ENCODE results near the gene FIBP. TPM values are rescaled to one million over a fixed set of nuclear protein-coding genes. Genes with fewer than 3 reads are reported as not detected.

The FIBP gene
- polyA plus RNA-seq, 1 donor from 2014 or later, result 248 TPM

DNA sequence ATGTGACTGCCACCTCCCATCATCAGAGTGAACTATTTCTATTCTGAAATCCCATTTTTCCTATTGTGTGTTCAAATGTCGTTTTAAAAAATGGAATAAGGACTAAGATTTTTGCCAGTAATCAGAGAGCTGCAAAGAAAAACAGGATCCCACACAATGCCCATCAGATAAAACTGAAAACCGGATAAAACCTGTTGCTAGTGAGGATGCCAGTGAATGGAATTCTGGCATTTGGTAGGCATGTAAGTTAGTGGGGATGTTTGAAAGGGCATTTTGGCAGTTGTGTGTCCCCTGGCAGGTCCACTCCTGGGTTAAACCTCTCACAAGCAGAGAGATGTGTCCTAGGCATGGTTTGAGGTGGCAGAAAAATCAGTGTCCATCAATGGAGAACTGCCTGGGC is 37.1 kb upstream of the FIBP start (continued):
- TF ChIP-seq, protein P1, sequence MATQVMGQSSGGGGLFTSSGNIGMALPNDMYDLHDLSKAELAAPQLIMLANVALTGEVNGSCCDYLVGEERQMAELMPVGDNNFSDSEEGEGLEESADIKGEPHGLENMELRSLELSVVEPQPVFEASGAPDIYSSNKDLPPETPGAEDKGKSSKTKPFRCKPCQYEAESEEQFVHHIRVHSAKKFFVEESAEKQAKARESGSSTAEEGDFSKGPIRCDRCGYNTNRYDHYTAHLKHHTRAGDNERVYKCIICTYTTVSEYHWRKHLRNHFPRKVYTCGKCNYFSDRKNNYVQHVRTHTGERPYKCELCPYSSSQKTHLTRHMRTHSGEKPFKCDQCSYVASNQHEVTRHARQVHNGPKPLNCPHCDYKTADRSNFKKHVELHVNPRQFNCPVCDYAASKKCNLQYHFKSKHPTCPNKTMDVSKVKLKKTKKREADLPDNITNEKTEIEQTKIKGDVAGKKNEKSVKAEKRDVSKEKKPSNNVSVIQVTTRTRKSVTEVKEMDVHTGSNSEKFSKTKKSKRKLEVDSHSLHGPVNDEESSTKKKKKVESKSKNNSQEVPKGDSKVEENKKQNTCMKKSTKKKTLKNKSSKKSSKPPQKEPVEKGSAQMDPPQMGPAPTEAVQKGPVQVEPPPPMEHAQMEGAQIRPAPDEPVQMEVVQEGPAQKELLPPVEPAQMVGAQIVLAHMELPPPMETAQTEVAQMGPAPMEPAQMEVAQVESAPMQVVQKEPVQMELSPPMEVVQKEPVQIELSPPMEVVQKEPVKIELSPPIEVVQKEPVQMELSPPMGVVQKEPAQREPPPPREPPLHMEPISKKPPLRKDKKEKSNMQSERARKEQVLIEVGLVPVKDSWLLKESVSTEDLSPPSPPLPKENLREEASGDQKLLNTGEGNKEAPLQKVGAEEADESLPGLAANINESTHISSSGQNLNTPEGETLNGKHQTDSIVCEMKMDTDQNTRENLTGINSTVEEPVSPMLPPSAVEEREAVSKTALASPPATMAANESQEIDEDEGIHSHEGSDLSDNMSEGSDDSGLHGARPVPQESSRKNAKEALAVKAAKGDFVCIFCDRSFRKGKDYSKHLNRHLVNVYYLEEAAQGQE (IDR thresholded peaks at IDR 0.05; ENCODE audit: borderline replicate concordance), result no peak
- TF ChIP-seq EP300 (conservative IDR thresholded peaks at IDR 0.05; ENCODE audit: poor library complexity, severe bottlenecking) (no peak), POLR2AphosphoS5 (IDR thresholded peaks at IDR 0.05) (no peak), TAF1 (IDR thresholded peaks at IDR 0.05; ENCODE audit: low read depth) (no peak)

DNA sequence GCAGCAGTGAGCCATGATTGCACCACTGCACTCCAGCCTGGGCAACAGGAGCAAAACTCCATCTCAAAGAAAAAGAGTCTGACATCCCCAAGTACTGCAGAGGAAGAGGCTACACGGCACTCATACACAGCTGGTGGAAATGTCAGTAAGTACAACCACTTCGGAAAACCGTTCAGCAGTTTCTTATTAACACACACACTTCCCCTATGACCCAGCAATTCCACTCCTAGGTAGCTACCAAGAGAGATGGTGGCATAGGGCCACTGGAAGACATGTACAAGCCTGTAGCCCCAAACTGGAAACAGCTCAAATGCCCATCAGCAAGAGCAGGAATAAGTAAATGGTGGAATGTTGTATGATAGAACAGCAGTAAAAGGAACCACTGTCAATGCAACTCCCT is 34.3 kb upstream of the FIBP start:
- Histone ChIP-seq H3K4me3 (ENCODE audit: low read length) (no peak overlapping the region), H3K36me3 (ENCODE audit: insufficient read depth, low read length) (no peaks in the 10 kb centered on the region), H3K9me3 (ENCODE audit: low read length) (no peaks in the 10 kb centered on the region), H3K9ac (ENCODE audit: low read length) (no peak overlapping the region), H3K9me2 (ENCODE audit: insufficient read depth, low read length) (no peaks in the 10 kb centered on the region), H3K27me3 (ENCODE audit: insufficient read depth, low read depth, low read length) (no peaks in the 10 kb centered on the region), H3K79me2 (replicated peaks; ENCODE audit: insufficient read depth, low read length) (peaks cover 20% of the 10 kb centered on the region), H3K27ac (ENCODE audit: low read length) (no peak overlapping the region), H2AFZ (ENCODE audit: low read depth, low read length) (no peak overlapping the region), H3K4me2 (ENCODE audit: low read length) (no peak overlapping the region), H4K20me1 (ENCODE audit: insufficient read depth) (no peaks in the 10 kb centered on the region), H3F3A (ENCODE audit: insufficient read depth, low read length, poor library complexity, severe bottlenecking) (no peaks in the 10 kb centered on the region)
- TF ChIP-seq MXI1 (conservative IDR thresholded peaks at IDR 0.05; ENCODE audit: poor library complexity, severe bottlenecking) (no peak), TAF1 (IDR thresholded peaks at IDR 0.05; ENCODE audit: low read depth) (no peak)

DNA sequence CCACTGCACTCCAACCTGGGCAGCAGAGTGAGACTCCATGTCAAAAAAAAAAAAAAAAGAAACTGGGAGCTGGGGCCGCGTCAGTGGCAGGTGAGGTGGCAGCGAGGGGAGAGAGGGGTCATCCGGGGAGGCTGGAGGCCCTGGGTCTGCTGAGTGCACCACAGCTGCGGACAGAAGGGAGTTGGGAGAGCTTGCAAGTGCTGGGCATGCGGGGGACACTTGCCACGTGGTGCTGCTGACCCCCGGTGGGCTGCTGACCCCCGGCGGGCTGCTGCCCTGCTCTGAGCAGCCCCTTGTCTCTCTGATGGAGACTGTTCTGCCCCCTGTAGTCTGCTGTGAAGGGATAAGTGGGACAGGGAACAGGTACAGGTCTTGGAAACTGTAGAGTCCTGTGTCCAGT is 33.6 kb upstream of the FIBP start:
- TF ChIP-seq RAD21 (conservative IDR thresholded peaks at IDR 0.05) (no peak), TAF1 (IDR thresholded peaks at IDR 0.05; ENCODE audit: low read depth) (no peak), EP300 (conservative IDR thresholded peaks at IDR 0.05; ENCODE audit: poor library complexity, severe bottlenecking) (no peak), POLR2AphosphoS5 (IDR thresholded peaks at IDR 0.05) (no peak), SMC3 (conservative IDR thresholded peaks at IDR 0.05; ENCODE audit: poor library complexity) (no peak), EZH2 (IDR thresholded peaks at IDR 0.05; ENCODE audit: borderline replicate concordance, insufficient read depth, low read length, poor library complexity, severe bottlenecking) (no peak), MXI1 (conservative IDR thresholded peaks at IDR 0.05; ENCODE audit: poor library complexity, severe bottlenecking) (no peak)
- TF ChIP-seq, protein P2, sequence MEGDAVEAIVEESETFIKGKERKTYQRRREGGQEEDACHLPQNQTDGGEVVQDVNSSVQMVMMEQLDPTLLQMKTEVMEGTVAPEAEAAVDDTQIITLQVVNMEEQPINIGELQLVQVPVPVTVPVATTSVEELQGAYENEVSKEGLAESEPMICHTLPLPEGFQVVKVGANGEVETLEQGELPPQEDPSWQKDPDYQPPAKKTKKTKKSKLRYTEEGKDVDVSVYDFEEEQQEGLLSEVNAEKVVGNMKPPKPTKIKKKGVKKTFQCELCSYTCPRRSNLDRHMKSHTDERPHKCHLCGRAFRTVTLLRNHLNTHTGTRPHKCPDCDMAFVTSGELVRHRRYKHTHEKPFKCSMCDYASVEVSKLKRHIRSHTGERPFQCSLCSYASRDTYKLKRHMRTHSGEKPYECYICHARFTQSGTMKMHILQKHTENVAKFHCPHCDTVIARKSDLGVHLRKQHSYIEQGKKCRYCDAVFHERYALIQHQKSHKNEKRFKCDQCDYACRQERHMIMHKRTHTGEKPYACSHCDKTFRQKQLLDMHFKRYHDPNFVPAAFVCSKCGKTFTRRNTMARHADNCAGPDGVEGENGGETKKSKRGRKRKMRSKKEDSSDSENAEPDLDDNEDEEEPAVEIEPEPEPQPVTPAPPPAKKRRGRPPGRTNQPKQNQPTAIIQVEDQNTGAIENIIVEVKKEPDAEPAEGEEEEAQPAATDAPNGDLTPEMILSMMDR (IDR thresholded peaks at IDR 0.05; ENCODE audit: poor library complexity, severe bottlenecking), result no peak
- TF ChIP-seq, protein P1 (IDR thresholded peaks at IDR 0.05; ENCODE audit: borderline replicate concordance), result no peak
- H3K79me2 ChIP-seq (replicated peaks; ENCODE audit: insufficient read depth, low read length), result peaks cover 20% of the 10 kb centered on the region
- no peak overlapping the region for H3K4me2 ChIP-seq (ENCODE audit: low read length)
- H3F3A ChIP-seq (ENCODE audit: insufficient read depth, low read length, poor library complexity, severe bottlenecking), result no peaks in the 10 kb centered on the region
- no peak overlapping the region for H2AFZ ChIP-seq (ENCODE audit: low read depth, low read length)
- no peaks in the 10 kb centered on the region for H3K36me3 ChIP-seq (ENCODE audit: insufficient read depth, low read length)
- H3K9me3 ChIP-seq (ENCODE audit: low read length), result no peaks in the 10 kb centered on the region
- H3K4me3 ChIP-seq (ENCODE audit: low read length), result no peak overlapping the region
- H4K20me1 ChIP-seq (ENCODE audit: insufficient read depth), result no peaks in the 10 kb centered on the region
- no peaks in the 10 kb centered on the region for H3K27me3 ChIP-seq (ENCODE audit: insufficient read depth, low read depth, low read length)
- no peak overlapping the region for H3K27ac ChIP-seq (ENCODE audit: low read length)
- no peak overlapping the region for H3K9ac ChIP-seq (ENCODE audit: low read length)
- H3K9me2 ChIP-seq (ENCODE audit: insufficient read depth, low read length), result no peaks in the 10 kb centered on the region

Data from neural cell (in vitro differentiated cells).